ENCODE data around the gene HECTD2.
"Not testable (repeated sequence)": the region's sequence is repeated elsewhere in the genome, so short reads cannot be mapped to it uniquely, and the experiment has no call there.

Gene HECTD2

DNA sequence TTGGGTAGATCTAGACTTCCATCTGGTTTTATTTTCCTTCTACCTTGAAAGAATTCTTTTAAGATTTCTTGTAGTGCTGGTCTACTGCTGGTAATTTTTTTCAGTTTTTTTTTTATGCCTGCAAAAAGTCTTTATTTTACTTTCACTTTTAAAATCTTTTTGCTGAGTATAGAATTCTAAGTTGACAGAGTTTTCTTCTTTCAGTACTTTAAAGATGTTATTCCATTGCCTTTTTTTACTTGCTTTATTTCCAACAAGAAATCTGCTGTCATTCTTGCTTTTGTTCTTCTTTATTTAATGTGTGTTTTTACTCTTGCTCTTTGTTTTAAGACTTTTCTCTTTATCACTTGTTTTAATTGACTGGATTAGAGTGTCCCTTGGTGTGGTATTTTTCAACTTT lies 36.1 kb upstream of the HECTD2 start:
- H3K27ac ChIP-seq = no peak overlapping the region
- no peak for TF ChIP-seq ZFX (IDR thresholded peaks at IDR 0.05)
- TF ChIP-seq, protein P1, sequence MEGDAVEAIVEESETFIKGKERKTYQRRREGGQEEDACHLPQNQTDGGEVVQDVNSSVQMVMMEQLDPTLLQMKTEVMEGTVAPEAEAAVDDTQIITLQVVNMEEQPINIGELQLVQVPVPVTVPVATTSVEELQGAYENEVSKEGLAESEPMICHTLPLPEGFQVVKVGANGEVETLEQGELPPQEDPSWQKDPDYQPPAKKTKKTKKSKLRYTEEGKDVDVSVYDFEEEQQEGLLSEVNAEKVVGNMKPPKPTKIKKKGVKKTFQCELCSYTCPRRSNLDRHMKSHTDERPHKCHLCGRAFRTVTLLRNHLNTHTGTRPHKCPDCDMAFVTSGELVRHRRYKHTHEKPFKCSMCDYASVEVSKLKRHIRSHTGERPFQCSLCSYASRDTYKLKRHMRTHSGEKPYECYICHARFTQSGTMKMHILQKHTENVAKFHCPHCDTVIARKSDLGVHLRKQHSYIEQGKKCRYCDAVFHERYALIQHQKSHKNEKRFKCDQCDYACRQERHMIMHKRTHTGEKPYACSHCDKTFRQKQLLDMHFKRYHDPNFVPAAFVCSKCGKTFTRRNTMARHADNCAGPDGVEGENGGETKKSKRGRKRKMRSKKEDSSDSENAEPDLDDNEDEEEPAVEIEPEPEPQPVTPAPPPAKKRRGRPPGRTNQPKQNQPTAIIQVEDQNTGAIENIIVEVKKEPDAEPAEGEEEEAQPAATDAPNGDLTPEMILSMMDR (conservative IDR thresholded peaks at IDR 0.05) = no peak

DNA sequence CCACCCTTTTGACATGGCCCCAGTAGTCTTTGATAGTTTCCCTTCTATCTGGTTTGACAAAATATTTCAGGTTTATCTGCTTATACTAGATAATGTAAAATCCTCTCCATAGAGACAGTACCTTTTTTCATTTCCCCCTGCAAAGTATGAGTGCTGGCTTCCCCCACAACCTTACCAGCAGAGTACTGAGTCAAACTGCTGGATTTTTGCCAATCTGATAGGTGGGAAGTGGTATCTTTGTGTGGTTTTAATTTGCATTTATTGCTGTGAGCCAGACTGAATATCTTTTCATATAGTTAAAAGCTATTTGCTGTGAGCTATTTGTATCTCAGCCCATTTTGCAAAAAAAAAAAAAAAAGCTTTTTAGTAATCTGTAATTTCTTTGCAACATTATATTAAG lies 32.1 kb upstream of the HECTD2 start:
- H3K27ac ChIP-seq = no peak overlapping the region
- TF ChIP-seq, protein P1 (conservative IDR thresholded peaks at IDR 0.05) = no peak
- no peak for TF ChIP-seq ZFX (IDR thresholded peaks at IDR 0.05)

DNA sequence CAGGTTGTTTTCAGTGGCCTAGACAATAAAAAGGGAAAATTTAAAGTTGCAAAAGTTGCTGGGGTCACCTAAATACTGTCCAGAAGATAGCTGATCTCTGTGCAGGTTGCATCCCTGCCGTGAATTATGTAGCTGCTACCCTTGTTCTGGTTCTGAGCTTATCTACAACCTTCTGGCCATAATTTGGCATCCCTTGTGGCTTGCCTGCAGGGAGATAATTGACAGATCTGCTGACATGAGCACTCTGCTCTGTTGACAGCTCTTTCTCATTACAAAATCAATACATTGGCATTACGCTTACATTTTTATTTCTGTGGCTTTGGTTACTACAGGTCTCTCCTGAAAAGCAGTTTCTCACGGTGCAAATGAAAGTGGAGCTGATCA lies 29.3 kb upstream of the HECTD2 start:
- no peak for TF ChIP-seq ZFX (IDR thresholded peaks at IDR 0.05)
- TF ChIP-seq, protein P1 (conservative IDR thresholded peaks at IDR 0.05) = no peak
- H3K27ac ChIP-seq = no peak overlapping the region

DNA sequence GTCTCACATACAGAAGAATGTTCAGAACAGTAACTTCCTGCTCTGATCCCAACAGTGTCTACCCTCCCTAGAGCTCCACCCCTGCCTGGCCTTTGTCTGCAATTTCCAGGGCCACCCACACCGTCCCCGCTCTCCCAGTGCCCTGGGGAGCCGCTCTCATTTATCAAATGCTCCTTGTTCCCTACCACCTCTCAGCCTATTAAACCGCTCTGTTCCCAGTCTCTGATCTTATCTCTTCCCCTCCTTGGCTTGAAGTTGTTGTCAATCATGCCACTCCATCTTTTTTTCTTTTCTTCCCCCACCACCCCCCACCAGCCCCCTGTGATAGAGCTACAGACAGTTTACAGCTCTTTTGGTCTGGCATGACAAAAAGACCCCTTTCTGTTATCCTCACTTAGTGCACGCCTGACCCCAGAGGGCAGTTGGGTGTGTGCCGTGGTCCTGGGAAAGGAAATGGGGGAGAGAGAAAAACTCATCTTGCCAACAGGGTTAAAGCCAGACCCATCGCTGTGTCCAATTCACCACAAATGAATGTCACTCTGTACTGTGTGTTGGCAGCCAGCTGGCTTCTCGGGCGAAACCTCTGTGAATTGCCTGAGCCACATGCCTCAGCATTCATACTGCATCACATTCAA lies 28.8 kb upstream of the HECTD2 start:
- no peak for TF ChIP-seq ZFX (IDR thresholded peaks at IDR 0.05)
- TF ChIP-seq, protein P1 (conservative IDR thresholded peaks at IDR 0.05) = no peak
- no peak overlapping the region for H3K27ac ChIP-seq

DNA sequence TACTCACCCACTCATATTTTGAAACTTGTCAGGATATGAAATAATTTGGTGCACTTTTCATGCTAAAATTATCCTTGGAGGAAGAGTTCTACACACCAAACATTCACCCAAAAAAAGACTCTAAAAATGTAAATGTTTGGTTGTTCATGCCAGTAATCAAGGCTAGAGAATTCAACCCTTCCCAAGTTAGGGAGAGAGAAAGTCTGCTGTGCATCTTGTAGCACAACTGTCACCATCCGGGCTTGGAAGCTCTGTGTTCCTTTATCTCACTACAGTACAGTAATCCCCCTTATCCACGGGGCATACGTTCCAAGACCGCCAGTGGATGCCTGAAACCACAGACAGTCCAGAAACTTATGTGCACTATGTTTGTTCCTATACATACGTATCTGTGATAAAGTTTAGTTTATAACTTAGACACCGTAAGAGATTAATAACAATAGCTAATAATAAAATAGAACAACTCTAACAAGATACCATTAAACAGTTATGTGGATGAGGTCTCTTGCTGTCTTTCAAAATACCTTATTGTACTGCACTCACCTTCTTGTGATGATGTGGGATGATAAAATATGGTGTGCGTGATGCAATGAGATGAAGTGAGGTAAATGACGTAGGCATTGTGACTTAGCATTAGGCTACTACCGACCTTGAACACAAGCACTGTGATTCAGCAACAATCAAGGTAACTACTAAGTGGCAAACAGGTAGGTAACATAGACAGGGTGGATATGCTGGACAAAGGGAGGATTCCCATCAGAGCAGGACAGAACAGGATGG lies 24.6 kb upstream of the HECTD2 start:
- H3K27ac ChIP-seq = no peak overlapping the region
- TF ChIP-seq ZFX (IDR thresholded peaks at IDR 0.05) = no peak
- TF ChIP-seq, protein P1 (conservative IDR thresholded peaks at IDR 0.05) = no peak

DNA sequence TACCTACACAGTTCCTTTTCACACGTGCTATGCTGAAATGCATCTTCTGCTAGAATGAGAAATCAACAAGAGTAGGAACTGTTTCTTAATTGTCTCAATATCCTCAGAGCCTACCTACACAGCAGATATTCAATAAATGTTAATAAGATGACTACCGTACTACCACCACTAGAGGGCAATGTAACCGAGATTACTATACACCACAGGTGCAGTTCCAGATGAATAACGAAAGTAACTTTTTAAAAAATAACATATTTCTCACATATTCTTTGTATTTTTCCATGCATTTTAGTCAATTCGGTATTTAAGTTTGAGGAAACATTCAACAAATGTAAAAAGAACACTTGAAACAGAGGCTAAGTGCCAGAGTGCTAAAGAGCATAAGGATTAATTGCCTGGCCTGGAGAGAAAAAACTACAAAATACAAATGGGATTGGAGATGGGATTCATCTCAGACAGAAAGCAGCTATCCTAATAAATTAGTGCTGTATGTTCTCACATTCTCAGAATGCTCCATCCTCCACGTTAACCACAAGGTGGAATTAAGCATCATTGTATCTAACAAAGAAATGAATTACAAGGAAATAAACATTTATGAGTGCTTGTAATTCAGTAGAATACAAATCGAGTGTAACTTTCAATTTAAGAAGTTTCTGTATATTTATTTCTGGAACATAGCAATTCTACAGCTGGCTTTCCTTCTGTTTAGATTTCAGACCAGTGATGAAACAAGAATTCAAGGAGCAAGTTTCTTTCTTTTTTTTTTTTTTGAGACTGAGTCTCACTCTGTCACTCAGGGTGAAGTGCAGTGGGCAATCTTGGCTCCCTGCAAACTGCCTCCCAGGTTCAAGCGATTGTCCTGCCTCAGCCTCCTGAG lies 20.3 kb upstream of the HECTD2 start:
- no peak for TF ChIP-seq ZFX (IDR thresholded peaks at IDR 0.05)
- TF ChIP-seq, protein P1 (conservative IDR thresholded peaks at IDR 0.05) = peak; percentile 83
- no peak overlapping the region for H3K27ac ChIP-seq

DNA sequence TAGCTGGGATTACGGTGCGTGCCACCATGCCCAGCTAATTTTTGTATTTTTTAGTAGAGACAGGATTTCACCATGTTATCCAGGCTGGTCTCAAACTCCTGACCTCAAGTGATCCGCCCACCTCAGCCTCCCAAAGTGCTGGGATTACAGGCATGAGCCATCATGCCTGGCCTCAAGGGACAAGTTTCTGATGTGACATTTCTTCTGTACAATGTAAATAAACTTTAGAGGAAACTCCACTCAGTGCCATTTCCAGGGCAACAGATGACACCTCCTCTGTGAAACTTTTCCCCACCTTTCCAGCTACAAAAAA lies 19.7 kb upstream of the HECTD2 start:
- not testable (repeated sequence) for H3K27ac ChIP-seq
